ENCODE results near the gene TCEANC2.
"Not testable (repeated sequence)": the region's sequence is repeated elsewhere in the genome, so short reads cannot be mapped to it uniquely, and the experiment has no call there.

The TCEANC2 gene

DNA sequence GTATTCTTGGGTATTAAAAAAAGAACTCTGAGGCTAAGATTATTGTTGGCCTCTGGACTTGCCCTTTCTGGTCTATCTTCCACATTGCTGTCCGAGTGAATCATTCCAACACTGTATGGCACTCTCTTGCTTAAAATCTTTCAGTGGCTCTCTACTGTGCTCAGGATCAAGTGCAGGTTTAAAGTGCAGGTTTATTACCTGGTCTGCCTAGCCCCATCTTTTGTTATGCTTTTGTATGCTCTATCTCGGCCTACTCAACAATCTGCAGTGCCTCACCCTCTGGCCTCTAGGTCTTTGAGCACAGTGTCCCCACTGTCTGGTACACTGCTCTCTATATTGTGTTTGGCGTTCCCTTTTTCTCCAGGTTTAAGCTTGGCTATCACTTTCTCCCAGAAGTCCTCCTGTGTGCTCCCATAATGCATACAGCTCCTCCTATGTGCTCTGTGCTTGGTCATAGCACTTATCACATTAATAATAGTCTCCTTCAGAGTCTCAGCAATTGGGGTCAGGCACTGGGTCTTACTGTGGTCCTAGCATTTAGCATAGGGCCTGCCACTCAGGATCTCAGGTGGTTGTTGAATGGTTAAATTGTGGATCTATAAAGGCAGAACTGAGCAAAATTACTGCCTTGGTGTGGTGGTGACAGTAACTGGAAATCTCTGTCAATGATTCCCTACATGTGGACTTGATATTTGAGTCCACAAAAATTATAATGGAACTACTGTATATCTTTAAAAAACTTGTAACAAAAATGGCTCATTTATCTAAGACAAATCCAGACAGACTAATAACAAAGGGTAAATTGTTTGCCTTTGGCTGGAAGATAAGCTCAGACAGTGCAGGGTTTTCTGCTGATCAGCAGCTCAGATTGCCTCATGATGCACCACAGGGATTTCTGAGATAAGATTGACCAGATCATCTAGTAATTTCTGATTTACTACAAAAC lies 24.8 kb upstream of the TCEANC2 start:
- no peak for DNase-seq

- no peak for DNase-seq
These were observed 15.9 kb upstream of the TCEANC2 start for GRCh38 chr1:54037476-54037875.

DNA sequence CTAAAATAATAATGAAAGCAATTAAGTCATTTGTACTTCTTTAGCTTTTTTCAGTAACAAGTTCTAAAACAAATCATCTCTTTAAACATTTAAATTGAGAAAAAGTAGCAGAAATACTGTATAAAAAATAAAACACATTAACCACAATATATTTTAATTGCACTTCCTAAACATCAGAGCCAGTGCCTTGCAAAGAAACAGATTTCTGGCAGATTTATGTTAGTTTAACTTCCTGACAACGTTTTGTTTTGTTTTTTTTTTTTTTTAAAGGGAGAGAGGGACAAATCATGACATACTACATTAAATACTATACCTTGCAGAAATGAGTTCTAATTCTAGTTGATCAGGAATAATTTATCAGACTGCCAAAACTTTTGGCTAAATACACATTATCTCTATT lies 11.6 kb upstream of the TCEANC2 start:
- DNase-seq, result no peak

GRCh38 chr1:54045496-54045895 lies 7.9 kb upstream of the TCEANC2 start:
- DNase-seq, result no peak

GRCh38 chr1:54046671-54047383 lies 6.6 kb upstream of the TCEANC2 start:
- DNase-seq, result no peak

DNA sequence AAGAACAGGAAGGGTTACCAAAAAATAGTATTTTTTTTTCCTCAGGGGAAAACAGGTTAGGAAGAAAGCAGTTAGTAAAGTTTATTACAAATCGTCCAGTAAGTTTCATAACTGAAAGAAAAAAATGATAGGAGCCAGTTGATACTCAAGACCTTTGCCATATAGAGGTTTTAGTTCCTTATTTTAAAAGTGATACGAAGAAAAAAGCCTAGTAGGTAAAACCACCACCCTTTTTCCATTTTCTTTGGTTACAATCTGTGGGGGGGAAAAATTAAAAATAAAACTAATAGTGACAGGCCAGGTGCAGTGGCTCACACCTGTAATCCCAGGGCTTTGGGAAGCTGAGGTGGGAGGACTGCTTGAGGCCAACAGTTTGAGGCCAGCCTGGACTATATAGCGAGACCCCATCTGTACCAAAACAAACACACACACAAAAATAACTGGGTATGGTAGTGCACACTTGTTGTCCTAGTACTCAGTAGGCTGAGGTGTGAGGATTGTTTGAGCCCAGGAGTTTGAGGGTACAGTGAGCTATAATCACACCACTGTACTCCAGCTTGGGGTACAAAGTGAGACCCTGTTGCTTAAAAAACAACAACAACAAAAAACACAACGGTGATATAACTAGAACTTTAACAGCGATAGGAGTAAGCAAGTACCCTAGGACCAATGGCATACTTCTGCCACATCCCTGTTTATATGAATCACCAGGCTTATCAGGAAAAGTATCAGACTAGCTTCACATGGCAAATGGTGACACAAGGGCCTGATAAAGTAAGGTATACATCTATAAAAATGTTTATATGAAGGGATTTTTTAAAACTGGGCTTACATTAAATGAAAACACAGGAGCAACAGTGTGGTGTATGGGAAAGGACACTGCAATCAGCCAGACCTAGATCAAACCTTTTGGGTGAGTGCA lies 5.8 kb upstream of the TCEANC2 start:
- DNase-seq, result no peak

- DNase-seq, result not testable (repeated sequence)
These were observed 3.0 kb upstream of the TCEANC2 start for GRCh38 chr1:54050435-54050834.

- no peak for DNase-seq
These were observed 1.4 kb upstream of the TCEANC2 start for GRCh38 chr1:54051933-54052430.

DNA sequence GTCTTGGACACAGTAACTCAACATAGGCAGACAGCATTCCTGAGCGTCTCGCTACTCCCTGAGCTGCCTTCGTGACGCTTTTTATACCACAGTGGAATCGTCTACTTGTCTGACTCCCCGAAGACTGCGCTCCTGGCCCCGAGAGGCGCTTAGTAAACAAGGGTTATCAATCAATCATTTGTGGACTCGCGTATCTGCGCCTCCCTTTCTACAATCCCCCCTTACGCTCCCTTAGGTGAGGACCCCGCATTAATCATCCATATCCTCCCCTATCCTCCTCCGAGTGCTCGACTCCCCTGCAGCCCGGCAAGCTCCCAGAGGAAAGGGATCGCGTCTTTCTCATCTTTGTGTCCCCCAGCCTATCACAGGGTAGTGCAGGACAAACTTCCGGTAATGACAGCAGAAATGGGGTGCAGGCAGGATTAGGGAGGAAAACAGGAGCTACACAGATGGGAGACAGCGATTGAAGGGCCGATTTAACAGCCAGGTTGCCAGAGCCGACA lies 926 bp upstream of the TCEANC2 start:
- DNase-seq, result no peak

- no peak for DNase-seq
These were observed 483 bp downstream of the TCEANC2 start for GRCh38 chr1:54053745-54054437.

DNA sequence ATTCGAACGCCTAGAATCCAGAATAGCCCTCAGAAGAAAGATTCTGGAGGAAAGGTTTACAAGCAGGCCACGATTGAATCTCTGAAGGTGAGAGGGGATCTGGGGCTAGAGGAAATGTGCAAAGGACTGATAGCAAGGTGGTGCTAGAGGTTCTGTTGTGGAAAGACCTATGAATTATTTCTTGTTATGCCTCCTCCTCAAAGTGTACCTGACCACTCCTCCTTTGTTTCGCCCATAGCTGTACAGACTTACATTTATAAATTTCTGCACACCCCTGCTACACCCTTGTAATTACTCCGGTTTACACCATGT lies 986 bp downstream of the TCEANC2 start:
- no peak for DNase-seq

DNA sequence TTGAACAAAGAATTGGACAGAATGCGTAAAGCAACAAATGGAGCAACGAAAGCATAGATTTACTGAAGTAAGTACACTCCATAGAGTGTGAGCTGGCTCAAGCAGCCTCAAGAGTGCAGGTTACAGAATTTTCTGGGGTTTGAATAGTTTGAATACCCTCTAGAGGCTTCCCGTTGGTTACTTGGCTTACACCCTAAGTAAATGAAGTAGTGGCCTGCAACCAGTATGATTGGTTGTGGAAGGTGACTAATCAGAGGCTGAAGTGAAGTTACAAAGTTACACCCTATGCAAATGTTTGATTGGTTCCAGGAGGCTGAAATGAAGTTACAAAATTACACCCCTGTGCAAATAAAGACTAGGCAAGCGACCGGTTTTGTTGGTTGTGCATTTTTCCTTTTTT lies 10.9 kb downstream of the TCEANC2 start:
- DNase-seq, result no peak

- DNase-seq, result no peak
These were observed 16.4 kb downstream of the TCEANC2 start for GRCh38 chr1:54069791-54070170.

DNA sequence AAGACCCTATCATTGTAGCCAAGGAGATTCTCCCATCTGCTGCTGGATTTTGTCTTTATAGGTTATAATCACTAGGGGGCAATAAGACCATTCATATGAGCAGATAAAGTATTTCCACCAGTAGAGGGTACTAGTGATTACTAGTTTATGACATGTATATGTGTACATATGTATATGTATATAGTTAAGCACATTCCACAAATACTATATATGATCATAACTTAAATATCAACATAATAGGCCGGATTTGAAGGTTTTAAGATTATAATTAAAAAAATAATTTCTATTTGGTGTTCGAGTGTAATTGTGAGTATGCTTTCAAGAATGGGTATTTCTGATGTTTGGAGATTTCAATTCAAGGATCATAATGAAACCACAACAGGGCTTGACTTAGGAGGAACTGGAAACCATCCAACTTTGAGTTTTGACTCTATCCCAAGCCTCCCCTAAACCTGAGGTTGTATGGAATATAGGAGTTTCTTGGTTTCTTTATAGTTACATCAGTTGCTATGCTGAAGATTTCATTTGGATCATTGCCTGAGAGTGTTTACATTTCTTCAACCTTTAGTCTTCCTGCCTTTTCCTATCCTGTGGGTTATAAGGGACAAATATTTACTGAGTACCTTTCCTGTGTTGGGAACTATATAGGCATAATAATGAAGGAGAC lies 16.9 kb downstream of the TCEANC2 start:
- no peak for DNase-seq

DNA sequence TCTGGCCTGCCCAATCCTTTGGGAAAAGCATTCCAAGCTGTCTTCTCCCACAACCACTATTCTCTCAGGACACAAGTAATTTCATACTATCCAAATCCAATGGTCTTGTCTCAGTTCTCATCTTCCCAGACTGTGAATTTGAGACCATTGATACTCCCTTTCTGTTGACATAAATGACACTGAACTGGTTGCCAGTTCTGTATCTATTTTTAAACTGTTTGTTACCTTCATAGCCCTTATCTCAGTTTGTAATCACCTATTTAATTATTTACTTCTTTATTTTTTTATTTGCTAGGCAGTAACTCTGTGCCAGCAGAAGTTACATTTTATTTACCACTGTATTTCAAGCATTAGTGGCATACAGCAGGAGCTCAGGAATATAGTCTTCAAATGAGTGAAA lies 24.0 kb downstream of the TCEANC2 start:
- DNase-seq, result no peak

DNA sequence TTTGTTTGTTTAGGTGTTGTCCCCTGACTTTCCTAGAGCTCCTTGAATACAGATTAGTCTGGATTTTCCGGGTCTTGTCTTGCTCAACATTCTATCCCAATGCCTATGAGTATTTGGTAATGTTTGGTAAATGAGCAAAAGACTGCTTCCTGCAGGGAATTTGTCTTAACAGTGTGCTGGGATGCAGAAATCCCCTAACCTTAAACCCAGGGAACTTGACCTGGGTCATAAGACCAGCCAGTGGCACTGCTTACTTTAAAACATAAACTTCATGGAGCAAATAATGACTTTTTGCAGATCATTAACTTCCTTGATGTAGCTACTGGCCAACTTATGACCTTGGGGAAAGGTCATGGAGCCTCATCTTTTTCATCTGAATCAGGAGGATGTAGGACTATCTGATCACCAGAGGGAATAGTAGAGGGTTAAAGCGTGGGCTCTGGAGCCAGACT lies 27.2 kb downstream of the TCEANC2 start:
- DNase-seq, result no peak

DNA sequence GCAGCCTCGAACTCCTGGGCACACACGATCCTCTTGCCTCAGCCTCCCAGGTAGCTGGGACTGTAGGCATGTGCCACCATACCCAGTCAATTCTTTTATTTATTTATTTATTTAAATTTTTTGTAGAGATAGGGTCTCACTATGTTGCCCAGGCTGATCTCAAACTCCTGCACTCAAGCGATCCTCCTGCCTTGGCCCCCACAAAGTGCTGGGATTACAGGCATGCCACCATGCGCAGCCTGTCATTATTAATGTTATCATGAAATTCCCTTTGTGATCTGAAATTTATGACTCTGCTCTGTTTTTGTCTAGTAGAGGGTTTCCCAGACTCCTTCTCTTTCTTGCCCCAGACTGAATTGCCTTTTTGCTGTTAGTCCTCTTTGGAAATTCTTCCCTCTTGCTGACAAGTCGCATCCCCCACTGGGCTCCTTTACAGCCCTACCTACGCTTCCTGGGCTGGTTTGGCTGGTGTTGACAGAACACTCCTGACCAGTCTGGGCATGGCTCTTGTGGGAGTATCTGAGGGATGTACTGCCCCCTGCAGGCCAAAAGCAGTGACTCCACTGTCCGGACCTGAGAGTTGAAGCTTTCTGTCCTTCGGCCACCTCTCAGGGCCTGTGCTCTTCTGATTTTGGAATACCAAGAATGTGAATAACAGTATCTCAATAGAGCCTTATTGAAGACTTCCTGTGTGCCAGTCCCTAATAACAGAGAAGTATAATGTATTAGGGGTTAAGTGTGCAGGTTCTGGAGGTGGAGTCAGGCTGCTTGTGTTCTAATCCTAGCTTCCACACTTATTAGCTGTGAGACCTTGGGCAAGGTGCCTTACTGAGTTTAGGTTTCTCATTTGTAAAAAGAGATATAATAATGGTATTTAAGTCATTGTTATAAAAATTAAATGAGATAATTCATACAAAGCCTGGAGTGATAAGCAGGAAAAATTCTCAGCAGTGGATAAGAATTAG lies 28.2 kb downstream of the TCEANC2 start:
- DNase-seq, result no peak

DNA sequence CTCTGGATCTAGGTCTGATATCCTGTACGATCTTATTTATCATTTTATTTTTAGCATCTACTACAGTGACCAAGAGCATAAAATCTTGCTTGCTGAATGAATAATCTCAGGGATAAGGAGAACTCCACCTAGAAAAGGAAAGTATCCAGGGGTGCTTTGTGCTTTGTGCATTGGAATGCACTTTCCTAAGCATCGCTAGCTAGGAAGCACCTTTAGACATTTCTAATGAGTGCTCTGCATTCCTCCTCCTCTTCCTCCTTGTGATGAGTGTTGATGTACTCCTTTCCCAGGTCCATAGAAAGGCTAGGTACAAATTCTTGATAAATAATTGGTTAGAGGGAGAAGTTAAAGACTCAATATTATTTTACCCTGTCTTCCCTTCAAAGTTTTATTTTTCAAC lies 31.4 kb downstream of the TCEANC2 start:
- DNase-seq, result no peak

DNA sequence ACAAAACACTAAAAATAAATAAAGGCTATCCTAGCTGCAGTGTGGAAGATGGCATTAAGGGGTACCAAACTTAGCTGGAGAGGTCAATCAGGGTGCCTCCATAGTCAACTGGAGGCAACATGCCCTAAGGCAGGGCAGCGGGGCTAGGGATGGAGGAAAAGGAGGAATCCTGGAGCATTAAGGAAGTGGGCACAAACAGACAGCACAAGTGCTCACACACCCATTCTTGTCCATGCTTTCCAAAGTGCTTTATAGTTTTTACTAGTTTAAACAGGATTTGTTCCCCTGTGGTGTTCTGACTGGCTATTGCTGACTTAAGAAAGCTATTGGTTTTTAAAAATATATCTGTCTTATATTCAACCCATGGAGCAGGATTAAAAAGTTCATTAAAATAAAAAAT lies 33.3 kb downstream of the TCEANC2 start:
- no peak for DNase-seq

GRCh38 chr1:54088385-54088784 lies 35.0 kb downstream of the TCEANC2 start:
- no peak for DNase-seq
